Lung (tissue), 12 donors: Measurements from ENCODE around the gene DST. TPM values are rescaled to one million over a fixed set of nuclear protein-coding genes. Genes with fewer than 3 reads are reported as not detected.

ENCODE experiments used
- ATAC-seq: fragments of 200-7000 bp; cut with Tn5 transposase; one replicate; pipeline ENCODE4 v1.9.1; 2020; ENCODE audit warnings: moderate number of reproducible peaks; ENCODE audit not compliant: insufficient read depth, low FRiP score
- DNase-seq, 3 donors: peaks; one replicate each; pipeline ENCODE4 v3.0.0-alpha.2; 2013 to 2017
- H3K27ac ChIP-seq, 2 donors: one replicate each; pipeline ENCODE4 v1.5.1; 2013; ENCODE audit warnings: mild to moderate bottlenecking in 2 of 2, moderate library complexity in 2 of 2, control low read depth in 1 of 2, inconsistent platforms in 1 of 2, low read depth in 1 of 2, low read length in 1 of 2
- H3K27me3 ChIP-seq, 3 donors: one replicate each; pipeline ENCODE4 v1.5.1; 2013; ENCODE audit warnings: low read length in 2 of 3; ENCODE audit not compliant: control insufficient read depth in 3 of 3, insufficient read depth in 3 of 3
- H3K36me3 ChIP-seq, 4 donors: one replicate each; pipeline ENCODE4 v1.5.1; 2013; ENCODE audit warnings: low read length in 4 of 4, mild to moderate bottlenecking in 1 of 4, moderate library complexity in 1 of 4; ENCODE audit not compliant: control insufficient read depth in 4 of 4, insufficient read depth in 4 of 4
- H3K4me1 ChIP-seq, 5 donors: one replicate each; pipeline ENCODE4 v1.5.1; 2013; ENCODE audit warnings: low read length in 5 of 5, mild to moderate bottlenecking in 2 of 5, moderate library complexity in 1 of 5; ENCODE audit not compliant: control insufficient read depth in 5 of 5, insufficient read depth in 5 of 5
- H3K4me3 ChIP-seq: one replicate; pipeline ENCODE4 v1.5.1; 2013; ENCODE audit warnings: mild to moderate bottlenecking, control low read depth, moderate library complexity
- H3K9ac ChIP-seq, 2 donors: one replicate each; pipeline ENCODE4 v1.5.1; 2013; ENCODE audit warnings: low read length in 2 of 2, control low read depth in 1 of 2; ENCODE audit not compliant: insufficient read depth in 1 of 2
- H3K9me3 ChIP-seq, 4 donors: one replicate each; pipeline ENCODE4 v1.5.1; 2013; ENCODE audit warnings: low read length in 3 of 4, mild to moderate bottlenecking in 1 of 4, moderate library complexity in 1 of 4; ENCODE audit not compliant: control insufficient read depth in 4 of 4, insufficient read depth in 3 of 4
- CTCF ChIP-seq: IDR thresholded peaks from 2 replicates; pipeline ENCODE4 v1.5.1; 2012; ENCODE audit warnings: mild to moderate bottlenecking; ENCODE audit errors: control extremely low read depth, extremely low read depth
- WGBS, 2 donors: extraction: QIAGEN DNeasy Blood & Tissue Kit; methylation state at CpG; one replicate each; pipeline ENCODE4 v1.1.7; 2013; 5-methylcytosine and 5-hydroxymethylcytosine counted together
- polyA plus RNA-seq, 2 donors: library from polyadenylated mRNA; stranded (reverse); fragments of 200-250 nt; gene quantifications; one replicate each; pipeline ENCODE4 v1.2.1, GENCODE V29; 2013
- total RNA-seq, 2 donors: library from RNA; depleted of rRNA in 1 of 2; stranded (reverse); fragments of >200 nt in 1 of 2; gene quantifications; one replicate each; pipeline ENCODE4 v1.2.1, GENCODE V29; 2014 to 2021
- donor health status: control.
- donor health status: control.
- donor health status: Bipolar disorder and iron deficiency.
- donor health status: healthy.
- donor health status: DM: yes; HTN: yes; CAD: no.

Gene DST
- total and polyA plus RNA-seq, 4 donors = 40.7 to 835 (median 201) TPM

- no peaks in the 10 kb centered on the region for H3K27me3 ChIP-seq
- ATAC-seq = no peak
- no peak for DNase-seq
- WGBS, 2 donors = 97 to 98% methylated on average over 13 of the region's 13 CpGs
- no peak overlapping the region for H3K27ac ChIP-seq
- H3K4me3 ChIP-seq = no peak overlapping the region
- TF ChIP-seq CTCF = no peak
- H3K36me3 ChIP-seq = peaks cover 15 to 65% (median 47%) of the 10 kb centered on the region in 4 donors
- H3K9ac ChIP-seq = no peak overlapping the region
- H3K4me1 ChIP-seq = no peaks in the 10 kb centered on the region
- H3K9me3 ChIP-seq = no peaks in the 10 kb centered on the region
Observed at GRCh38 chr6:56463443-56463842, 179.2 kb downstream of the DST start.

GRCh38 chr6:56459030-56459805, 183.5 kb downstream of the DST start:
- H3K9me3 ChIP-seq = no peaks in the 10 kb centered on the region
- H3K4me3 ChIP-seq = no peak overlapping the region
- ATAC-seq = no peak
- no peaks in the 10 kb centered on the region for H3K4me1 ChIP-seq
- no peak overlapping the region for H3K9ac ChIP-seq
- TF ChIP-seq CTCF = no peak
- no peaks in the 10 kb centered on the region for H3K27me3 ChIP-seq
- WGBS, 2 donors = 92% methylated on average over 13 of the region's 13 CpGs
- H3K27ac ChIP-seq = no peak overlapping the region
- H3K36me3 ChIP-seq = peaks cover 15 to 74% (median 43%) of the 10 kb centered on the region in 4 donors
- DNase-seq = no peak

- TF ChIP-seq CTCF = no peak
- Histone ChIP-seq H3K9ac (no peak overlapping the region), H3K27ac (no peak overlapping the region), H3K4me1 (no peaks in the 10 kb centered on the region), H3K4me3 (no peak overlapping the region), H3K36me3 (peaks cover 12 to 66% (median 38%) of the 10 kb centered on the region in 4 donors), H3K9me3 (no peaks in the 10 kb centered on the region), H3K27me3 (no peaks in the 10 kb centered on the region)
- DNase-seq (no peak), ATAC-seq (no peak)
- WGBS, 2 donors = 81 to 91% methylated on average over 5 of the region's 5 CpGs
Observed at GRCh38 chr6:56458324-56458884, 184.3 kb downstream of the DST start.
